GM19043 (cell line): ENCODE data around the gene SLMAP.

Experiments used
- ATAC-seq: cut with Tn5 transposase; IDR thresholded peaks from one replicate; pipeline ENCODE4 v1.9.1; 2021; ENCODE audit warnings: low read depth; ENCODE audit not compliant: unreplicated experiment

SLMAP gene

DNA sequence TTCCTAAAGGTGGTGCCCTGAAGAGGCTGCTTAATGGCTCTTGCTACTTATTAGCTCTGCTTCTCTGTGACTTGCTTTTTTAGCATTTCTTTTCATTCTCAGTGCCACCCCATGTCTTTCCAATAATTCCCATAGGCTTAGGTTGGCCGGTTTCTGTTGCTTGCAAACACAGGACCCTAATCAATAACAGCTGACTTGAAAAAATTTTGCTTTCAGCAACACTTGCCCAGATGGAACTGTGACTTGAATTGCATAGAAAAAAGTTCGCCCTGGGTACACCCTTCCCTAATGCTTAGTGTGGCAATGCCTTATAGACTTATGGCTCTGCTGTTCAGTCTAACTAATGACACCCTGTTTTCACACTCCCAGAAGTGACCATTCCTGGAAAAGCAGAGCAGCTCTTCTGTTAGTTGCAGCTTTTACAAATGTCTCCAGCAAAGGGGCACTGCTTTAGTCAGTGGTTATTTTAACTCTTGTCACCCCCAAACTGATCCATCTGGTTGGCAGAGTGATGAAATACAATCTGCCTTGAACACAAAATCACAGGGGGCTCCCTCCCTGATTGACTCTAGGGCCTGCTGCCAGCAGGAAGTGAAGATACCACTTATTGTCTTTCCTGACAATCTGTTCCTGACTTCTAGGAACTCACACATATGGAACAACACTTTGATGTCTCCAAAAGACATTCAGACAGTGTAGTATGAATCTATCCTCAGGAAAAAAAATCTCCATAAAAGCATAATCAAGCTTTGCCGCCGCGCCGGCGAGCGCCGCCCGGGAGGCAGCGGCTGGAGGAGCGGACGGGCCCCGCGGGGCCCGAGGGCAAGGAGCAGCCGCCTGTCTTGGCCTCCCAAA lies 9.7 kb upstream of the SLMAP start:
- ATAC-seq, result no peak

GRCh38 chr3:57749542-57749941 lies 6.6 kb upstream of the SLMAP start:
- no peak for ATAC-seq

DNA sequence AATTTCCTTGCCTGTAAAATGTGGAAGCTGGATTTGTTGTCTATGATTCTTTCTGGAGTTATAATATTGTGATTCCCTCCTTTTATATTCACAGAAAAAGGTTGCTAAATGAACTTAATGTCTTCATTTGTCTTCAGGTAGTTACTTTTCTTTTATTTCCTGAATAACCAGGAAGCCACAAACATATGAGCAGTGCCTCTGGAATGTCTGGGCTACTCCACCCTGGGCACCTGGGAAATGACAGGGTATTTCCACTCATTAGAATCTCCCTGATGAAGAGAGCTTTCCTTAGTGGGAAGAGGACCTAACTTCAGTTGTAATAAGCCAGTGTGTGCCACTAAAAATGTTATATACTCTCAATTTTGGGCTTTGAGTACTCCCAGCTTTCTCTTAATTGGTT lies 3.8 kb upstream of the SLMAP start:
- no peak for ATAC-seq

- no peak for ATAC-seq
These were observed 3.1 kb upstream of the SLMAP start for GRCh38 chr3:57753016-57753415.

- ATAC-seq, result no peak
These were observed 787 bp upstream of the SLMAP start for GRCh38 chr3:57755368-57755675.

DNA sequence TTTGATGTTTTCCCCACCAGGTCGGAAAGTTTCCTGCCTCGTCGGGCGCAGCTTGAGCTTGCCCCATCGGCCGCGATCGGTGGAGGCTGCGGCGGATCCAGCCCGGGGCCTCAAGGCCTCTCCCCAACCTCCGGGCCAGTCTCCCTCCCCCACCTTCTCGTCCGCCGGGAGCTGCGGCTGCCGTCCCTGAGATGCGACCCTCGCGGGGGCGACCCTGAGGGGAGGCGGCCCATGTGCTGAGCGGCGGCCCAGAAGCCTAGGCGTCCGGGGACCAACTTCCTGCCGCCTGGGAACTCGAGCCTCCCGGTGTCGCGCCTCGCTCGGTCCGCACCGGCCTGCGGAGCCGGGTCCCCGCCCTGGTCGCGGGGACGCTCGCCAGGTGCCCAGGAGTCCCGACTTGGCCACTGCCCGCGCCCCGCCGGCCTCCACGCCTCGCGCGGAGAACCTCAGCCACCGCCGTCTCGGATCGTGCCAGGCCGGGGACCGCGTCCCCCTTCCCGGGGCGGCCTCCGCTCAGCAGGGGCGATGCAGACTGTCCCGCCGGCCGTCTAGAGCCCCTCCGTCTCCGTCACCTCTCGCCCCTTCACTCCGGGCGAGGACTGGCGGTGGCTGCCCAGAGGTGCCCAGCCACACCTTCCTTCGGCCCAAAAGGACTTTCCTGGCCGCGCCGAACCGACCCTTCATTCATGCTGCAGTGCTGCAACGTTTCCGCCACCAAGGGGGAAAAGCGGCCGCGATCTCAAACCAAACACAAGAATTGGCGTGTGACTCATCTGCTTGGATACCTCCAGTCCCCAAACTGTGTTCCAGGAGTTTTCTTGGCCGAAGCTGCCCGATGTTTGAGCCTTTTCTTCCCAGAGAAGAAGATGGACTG lies 656 bp downstream of the SLMAP start:
- ATAC-seq, result peak; percentile 12

- ATAC-seq, result no peak
These were observed 1.7 kb downstream of the SLMAP start for GRCh38 chr3:57757642-57758297.

- no peak for ATAC-seq
These were observed 2.6 kb downstream of the SLMAP start for GRCh38 chr3:57758686-57759085.

DNA sequence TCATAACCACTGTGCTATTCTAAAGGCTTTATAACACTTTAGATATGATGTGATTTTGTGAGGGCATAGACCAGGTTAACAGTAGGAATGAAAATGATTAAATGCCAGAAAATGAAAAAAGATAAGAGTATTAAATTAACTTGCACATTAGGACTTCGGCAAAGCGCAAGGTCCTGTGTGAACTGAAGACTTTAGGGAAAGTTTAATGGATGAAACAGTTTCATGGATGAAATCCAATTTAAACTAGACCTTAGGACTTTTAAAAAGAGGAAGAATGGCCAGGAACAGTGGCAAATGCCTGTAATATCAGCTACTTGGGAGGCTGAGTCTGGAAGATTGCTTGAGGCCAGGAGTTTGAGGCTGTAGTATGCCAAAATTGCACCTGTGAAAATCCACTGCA lies 8.7 kb downstream of the SLMAP start:
- no peak for ATAC-seq

DNA sequence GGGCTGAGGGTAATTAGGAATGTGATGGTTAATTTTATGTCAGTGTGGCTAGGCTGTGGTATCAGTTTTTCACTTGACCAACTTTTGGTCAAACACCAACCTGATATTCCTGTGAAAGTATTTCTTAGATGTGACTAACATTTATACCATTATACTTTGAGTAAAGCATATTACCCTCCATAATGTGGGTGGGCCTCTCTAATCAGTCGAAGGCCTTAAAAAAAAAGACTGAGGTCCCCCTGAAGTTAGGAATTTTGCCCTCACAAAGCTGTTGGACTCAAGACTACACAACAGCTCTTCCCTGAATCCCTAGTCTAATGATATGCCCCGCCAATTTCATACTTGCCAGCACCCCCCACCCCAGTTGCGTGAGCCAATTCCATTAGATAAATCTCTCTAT lies 12.5 kb downstream of the SLMAP start:
- no peak for ATAC-seq

GRCh38 chr3:57770009-57770827 lies 14.1 kb downstream of the SLMAP start:
- ATAC-seq, result no peak

DNA sequence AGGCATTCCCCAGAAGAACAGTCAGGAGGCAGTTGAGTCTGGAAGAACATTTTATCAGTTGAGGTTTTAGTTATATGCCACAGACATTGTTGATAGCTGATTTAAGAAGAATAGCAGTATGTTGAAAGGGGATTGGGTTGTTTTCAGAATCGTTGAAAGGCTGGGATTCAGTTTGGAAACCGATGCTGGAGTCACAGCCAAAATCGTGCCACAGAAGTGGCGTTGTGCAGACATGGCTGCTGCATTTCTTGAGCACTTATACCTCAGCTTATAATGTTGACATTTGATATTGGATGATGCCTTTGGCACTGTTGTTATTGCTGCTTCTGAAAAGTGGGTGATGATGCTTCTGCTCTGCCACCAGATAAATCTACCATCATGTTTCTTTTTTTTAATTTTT lies 16.1 kb downstream of the SLMAP start:
- no peak for ATAC-seq

DNA sequence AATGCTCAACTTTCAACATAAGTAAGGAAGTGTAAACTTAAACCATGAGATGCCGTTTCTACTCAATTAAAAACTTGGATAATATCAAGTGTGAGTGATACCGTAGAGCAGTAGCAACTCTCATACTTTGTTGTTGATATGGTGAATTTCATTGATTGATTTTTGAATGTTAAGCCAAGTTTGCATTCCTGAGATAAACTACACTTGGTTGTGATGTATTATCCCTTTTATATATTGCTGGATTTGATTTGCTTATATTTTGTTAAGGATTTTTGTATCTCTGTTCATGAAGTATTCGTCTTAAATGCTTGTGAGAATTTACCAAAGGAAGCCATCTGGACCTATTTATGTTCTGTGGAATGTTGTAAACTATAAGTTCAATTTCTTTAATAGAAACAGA lies 21.7 kb downstream of the SLMAP start:
- no peak for ATAC-seq

DNA sequence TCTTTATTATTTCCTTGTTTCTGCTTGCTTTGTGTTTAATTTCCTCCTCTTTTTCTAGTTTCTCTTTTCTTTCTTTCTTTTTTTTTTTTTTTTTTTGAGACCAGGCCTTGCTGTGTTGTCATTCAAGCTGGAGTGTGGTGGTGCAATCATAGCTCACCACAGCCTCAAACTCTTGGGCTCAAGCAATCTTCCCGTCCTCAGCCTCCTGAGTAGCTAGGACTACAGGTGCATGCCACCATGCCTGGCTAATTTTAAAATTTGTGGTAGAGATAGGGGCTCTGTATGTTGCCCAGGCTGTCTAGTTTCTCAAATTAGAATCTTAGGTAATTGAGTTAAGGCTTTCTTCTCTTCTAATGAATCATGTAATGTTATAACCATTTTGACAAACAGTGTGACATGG lies 22.4 kb downstream of the SLMAP start:
- ATAC-seq, result no peak

GRCh38 chr3:57779666-57780065 lies 23.6 kb downstream of the SLMAP start:
- no peak for ATAC-seq

- no peak for ATAC-seq
These were observed 27.3 kb downstream of the SLMAP start for GRCh38 chr3:57783186-57784088.

- no peak for ATAC-seq
These were observed 28.1 kb downstream of the SLMAP start for GRCh38 chr3:57784089-57784735.

GRCh38 chr3:57785446-57785845 lies 29.3 kb downstream of the SLMAP start:
- no peak for ATAC-seq
